Esophagus (tissue), 2 donors: ENCODE data around the gene P2RX6. TPM values are rescaled to one million over a fixed set of nuclear protein-coding genes. Genes with fewer than 3 reads are reported as not detected.
A peak's percentile ranks its signal among the peaks of the same experiment; 100 is the strongest.
"Not testable (repeated sequence)": the region's sequence is repeated elsewhere in the genome, so short reads cannot be mapped to it uniquely, and the experiment has no call there.

Experiments used
- H3K27ac ChIP-seq, 2 donors: one replicate each; pipeline ENCODE4 v1.5.1; 2013; ENCODE audit warnings: low read depth in 2 of 2, mild to moderate bottlenecking in 2 of 2, inconsistent platforms in 1 of 2, low read length in 1 of 2, moderate library complexity in 1 of 2
- H3K27me3 ChIP-seq, 2 donors: one replicate each; pipeline ENCODE4 v1.6.1; 2013; ENCODE audit warnings: low read length in 2 of 2, control low read depth in 1 of 2, mild to moderate bottlenecking in 1 of 2; ENCODE audit not compliant: insufficient read depth in 2 of 2, control insufficient read depth in 1 of 2
- H3K36me3 ChIP-seq, 2 donors: one replicate each; pipeline ENCODE4 v1.6.1; 2013; ENCODE audit warnings: low read length in 1 of 2; ENCODE audit not compliant: control insufficient read depth in 2 of 2, insufficient read depth in 2 of 2
- H3K4me1 ChIP-seq, 2 donors: one replicate each; pipeline ENCODE4 v1.6.1; 2013; ENCODE audit warnings: low read length in 1 of 2; ENCODE audit not compliant: control insufficient read depth in 2 of 2, insufficient read depth in 2 of 2
- H3K4me3 ChIP-seq, 2 donors: one replicate each; pipeline ENCODE4 v1.5.1; 2013; ENCODE audit warnings: low read length in 2 of 2, mild to moderate bottlenecking in 2 of 2, low read depth in 1 of 2, moderate library complexity in 1 of 2
- H3K9me3 ChIP-seq, 2 donors: one replicate each; pipeline ENCODE4 v1.6.1; 2013; ENCODE audit warnings: mild to moderate bottlenecking in 2 of 2, low read depth in 1 of 2, low read length in 1 of 2, moderate library complexity in 1 of 2; ENCODE audit not compliant: control insufficient read depth in 2 of 2, insufficient read depth in 1 of 2
- WGBS, 2 donors: extraction: QIAGEN DNeasy Blood & Tissue Kit; methylation state at CpG; one replicate each; pipeline ENCODE4 v1.1.7; 2013; 5-methylcytosine and 5-hydroxymethylcytosine counted together
- polyA plus RNA-seq, 2 donors: library from polyadenylated mRNA; stranded (reverse); fragments of 200-250 nt; gene quantifications; one replicate each; pipeline ENCODE4 v1.2.3, GENCODE V29; 2013
- donor health status: healthy with polysubstance abuse.
- donor health status: Bipolar disorder and iron deficiency.

The P2RX6 gene
- polyA plus RNA-seq, 2 donors = 0.16 to 0.29 TPM

- H3K4me1 ChIP-seq = peaks cover 5 to 26% of the 10 kb centered on the region in 2 donors
- no peaks in the 10 kb centered on the region for H3K27me3 ChIP-seq
- no peak overlapping the region for H3K27ac ChIP-seq
- no peaks in the 10 kb centered on the region for H3K36me3 ChIP-seq
- no peaks in the 10 kb centered on the region for H3K9me3 ChIP-seq
- no peak overlapping the region for H3K4me3 ChIP-seq
- 93 to 95% methylated on average over 40 of the region's 40 CpGs for WGBS, 2 donors
These were observed 15.9 kb downstream of the P2RX6 start for GRCh38 chr22:21030621-21031544.

- Histone ChIP-seq H3K36me3 (no peaks in the 10 kb centered on the region), H3K27ac (no peak overlapping the region), H3K4me3 (peak overlapping the region; percentile 36), H3K27me3 (no peaks in the 10 kb centered on the region), H3K9me3 (no peaks in the 10 kb centered on the region), H3K4me1 (peaks cover 3 to 19% of the 10 kb centered on the region in 2 donors)
- 79 to 84% methylated on average over 18 of the region's 18 CpGs for WGBS, 2 donors
These were observed 16.6 kb downstream of the P2RX6 start for GRCh38 chr22:21031545-21032036.

GRCh38 chr22:21032037-21032867 is 17.3 kb downstream of the P2RX6 start, which contains the start of gene SLC7A4:
Gene SLC7A4, minus strand, starts transcription at chr22:21032561. Its CDS starts 749 bp downstream, at chr22:21031812.
- H3K36me3 ChIP-seq = no peaks in the 10 kb centered on the region
- no peaks in the 10 kb centered on the region for H3K9me3 ChIP-seq
- no peak within 1 kb of the TSS for H3K27ac ChIP-seq
- 8 to 9% methylated on average over 41 to 59 of the region's 59 CpGs for WGBS, 2 donors
- peaks cover 3 to 16% of the 10 kb centered on the region in 2 donors for H3K4me1 ChIP-seq
- peak within 1 kb of the TSS; percentile 36 for H3K4me3 ChIP-seq
- no peaks in the 10 kb centered on the region for H3K27me3 ChIP-seq

- H3K9me3 ChIP-seq = no peaks in the 10 kb centered on the region
- H3K4me3 ChIP-seq = no peak overlapping the region
- H3K36me3 ChIP-seq = no peaks in the 10 kb centered on the region
- no peak overlapping the region for H3K27ac ChIP-seq
- WGBS, 2 donors = 83 to 87% methylated on average over 12 of the region's 12 CpGs
- no peaks in the 10 kb centered on the region for H3K27me3 ChIP-seq
- H3K4me1 ChIP-seq = peaks cover 3 to 9% of the 10 kb centered on the region in 2 donors
These were observed 18.1 kb downstream of the P2RX6 start for GRCh38 chr22:21032868-21033688.

GRCh38 chr22:21033895-21034294 is 18.9 kb downstream of the P2RX6 start:
- Histone ChIP-seq H3K36me3 (no peaks in the 10 kb centered on the region), H3K4me3 (no peak overlapping the region), H3K27ac (no peak overlapping the region), H3K9me3 (no peaks in the 10 kb centered on the region), H3K27me3 (no peaks in the 10 kb centered on the region), H3K4me1 (peaks cover 3 to 9% of the 10 kb centered on the region in 2 donors)
- WGBS, 2 donors = 70 to 79% methylated on average over 3 of the region's 3 CpGs

- no peaks in the 10 kb centered on the region for H3K36me3 ChIP-seq
- H3K4me1 ChIP-seq = peaks cover 3 to 9% of the 10 kb centered on the region in 2 donors
- WGBS, 2 donors = 86 to 87% methylated on average over 3 of the region's 3 CpGs
- H3K4me3 ChIP-seq = no peak overlapping the region
- H3K27ac ChIP-seq = no peak overlapping the region
- no peaks in the 10 kb centered on the region for H3K27me3 ChIP-seq
- no peaks in the 10 kb centered on the region for H3K9me3 ChIP-seq
These were observed 20.0 kb downstream of the P2RX6 start for GRCh38 chr22:21034989-21035388.

- Histone ChIP-seq H3K27me3 (no peaks in the 10 kb centered on the region), H3K4me3 (no peak overlapping the region), H3K36me3 (no peaks in the 10 kb centered on the region), H3K9me3 (no peaks in the 10 kb centered on the region), H3K27ac (no peak overlapping the region), H3K4me1 (peaks cover 0 to 6% of the 10 kb centered on the region in 2 donors)
- WGBS, 2 donors = 44 to 51% methylated on average over 2 of the region's 2 CpGs
These were observed 23.4 kb downstream of the P2RX6 start for GRCh38 chr22:21038405-21038804.

GRCh38 chr22:21039158-21039557 is 24.2 kb downstream of the P2RX6 start:
- not testable (repeated sequence) for H3K4me1 ChIP-seq, H3K36me3 ChIP-seq, H3K9me3 ChIP-seq, H3K4me3 ChIP-seq, H3K27ac ChIP-seq, H3K27me3 ChIP-seq
- 90 to 92% methylated on average over 5 of the region's 5 CpGs for WGBS, 2 donors

GRCh38 chr22:21041937-21042336 is 27.0 kb downstream of the P2RX6 start:
- H3K36me3 ChIP-seq = no peaks in the 10 kb centered on the region
- H3K4me3 ChIP-seq = no peak overlapping the region
- 65 to 72% methylated on average over 4 of the region's 4 CpGs for WGBS, 2 donors
- H3K27ac ChIP-seq = peak overlapping the region in 1 of 2 donors; percentile 61
- no peaks in the 10 kb centered on the region for H3K27me3 ChIP-seq
- H3K4me1 ChIP-seq = peaks cover 2 to 21% of the 10 kb centered on the region in 2 donors
- no peaks in the 10 kb centered on the region for H3K9me3 ChIP-seq
